Right ventricle myocardium inferior (tissue), 1 donor: ENCODE results near the gene NR2E1. TPM values are rescaled to one million over a fixed set of nuclear protein-coding genes. Genes with fewer than 3 reads are reported as not detected.

ENCODE experiments used
- total RNA-seq: library from RNA; stranded (reverse); fragmentation: NEBNext Ultra II Directional; extraction: Animal tissue kit (Norgen Biotek cat#: 25700); gene quantifications from one replicate; pipeline ENCODE4 v1.2.1, GENCODE V29; 2021
- donor health status: DM: no; HTN: yes; CAD: no; lungs with severe emphysema.

Gene NR2E1
- total RNA-seq, 1 donor from 2014 or later = not detected

Other genes starting within 250 kb of the NR2E1 start
- gene SEC63, start 207.8 kb upstream of the NR2E1 start, total RNA-seq = 52.9 TPM
- gene OSTM1, start 91.3 kb upstream of the NR2E1 start, total RNA-seq = 34.8 TPM
- 274 TPM for gene SNX3, start 95.0 kb downstream of the NR2E1 start, total RNA-seq
- 15.7 TPM for gene AFG1L, start 129.0 kb downstream of the NR2E1 start, total RNA-seq